ENCODE measurements around the gene ZEB2.
A peak's percentile ranks its signal among the peaks of the same experiment; 100 is the strongest.

ZEB2 gene

GRCh38 chr2:144414324-144414845, 105.5 kb downstream of the ZEB2 start:
- peak; percentile 98 for DNase-seq

GRCh38 chr2:144412709-144413108, 107.2 kb downstream of the ZEB2 start:
- DNase-seq = peak; percentile 36

- no peak for DNase-seq
Measured at GRCh38 chr2:144411473-144411872, 108.4 kb downstream of the ZEB2 start.

- DNase-seq = no peak
Measured at GRCh38 chr2:144409241-144409640, 110.7 kb downstream of the ZEB2 start.

- no peak for DNase-seq
Measured at GRCh38 chr2:144407262-144407661, 112.7 kb downstream of the ZEB2 start.

GRCh38 chr2:144405982-144406788, 113.7 kb downstream of the ZEB2 start:
- no peak for DNase-seq

- DNase-seq = no peak
Measured at GRCh38 chr2:144405321-144405720, 114.6 kb downstream of the ZEB2 start.

GRCh38 chr2:144404586-144405314, 115.2 kb downstream of the ZEB2 start:
- peak; percentile 24 for DNase-seq

GRCh38 chr2:144403933-144404332, 116.0 kb downstream of the ZEB2 start:
- DNase-seq = no peak

- no peak for DNase-seq
Measured at GRCh38 chr2:144402251-144402650, 117.7 kb downstream of the ZEB2 start.

GRCh38 chr2:144401036-144401435, 118.9 kb downstream of the ZEB2 start:
- DNase-seq = no peak

- no peak for DNase-seq
Measured at GRCh38 chr2:144396318-144396717, 123.6 kb downstream of the ZEB2 start.

- no peak for DNase-seq
Measured at GRCh38 chr2:144390424-144391020, 129.4 kb downstream of the ZEB2 start.

GRCh38 chr2:144389930-144390311, 130.0 kb downstream of the ZEB2 start:
- no peak for DNase-seq

GRCh38 chr2:144389151-144389929, 130.6 kb downstream of the ZEB2 start:
- DNase-seq = no peak

- no peak for DNase-seq
Measured at GRCh38 chr2:144385381-144385780, 134.5 kb downstream of the ZEB2 start.

- DNase-seq = no peak
Measured at GRCh38 chr2:144383571-144384100, 136.3 kb downstream of the ZEB2 start.

- no peak for DNase-seq
Measured at GRCh38 chr2:144382849-144383248, 137.1 kb downstream of the ZEB2 start.

- no peak for DNase-seq
Measured at GRCh38 chr2:144381716-144382115, 138.2 kb downstream of the ZEB2 start.

GRCh38 chr2:144379851-144380311, 140.0 kb downstream of the ZEB2 start:
- DNase-seq = no peak

- no peak for DNase-seq
Measured at GRCh38 chr2:144378551-144378950, 141.4 kb downstream of the ZEB2 start.

- peak; percentile 37 for DNase-seq
Measured at GRCh38 chr2:144377914-144378313, 142.0 kb downstream of the ZEB2 start.

All from HCEC 1CT (cell line).